CD4-positive, alpha-beta T cell treated with Interferon alpha-2 for 1 hour (primary cell): ENCODE measurements around the gene SLC1A2.

ENCODE experiments used
- DNase-seq, 2 donors: peaks; one replicate each; pipeline ENCODE4 v3.0.0-alpha.2; 2020 to 2022

SLC1A2 gene

DNA sequence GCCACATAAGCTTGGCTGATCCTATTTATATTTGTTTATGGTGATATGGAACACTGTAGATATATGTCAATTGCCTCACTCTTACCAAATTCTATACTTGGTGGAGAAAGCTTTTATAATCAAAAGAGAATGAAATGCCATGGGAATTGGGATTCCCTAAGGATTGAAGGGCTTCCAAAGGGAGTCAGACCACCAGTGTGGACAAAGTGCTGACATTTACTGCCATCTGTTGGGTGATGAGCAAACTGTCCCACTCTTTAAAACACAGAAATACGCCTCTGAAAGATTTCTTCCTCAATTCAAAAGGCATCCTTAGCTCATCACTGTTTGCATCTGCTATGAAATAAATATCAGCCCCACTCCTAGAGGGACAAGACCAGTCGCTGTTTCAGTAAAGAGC, 7.1 kb downstream of the SLC1A2 start:
- no peak for DNase-seq

DNA sequence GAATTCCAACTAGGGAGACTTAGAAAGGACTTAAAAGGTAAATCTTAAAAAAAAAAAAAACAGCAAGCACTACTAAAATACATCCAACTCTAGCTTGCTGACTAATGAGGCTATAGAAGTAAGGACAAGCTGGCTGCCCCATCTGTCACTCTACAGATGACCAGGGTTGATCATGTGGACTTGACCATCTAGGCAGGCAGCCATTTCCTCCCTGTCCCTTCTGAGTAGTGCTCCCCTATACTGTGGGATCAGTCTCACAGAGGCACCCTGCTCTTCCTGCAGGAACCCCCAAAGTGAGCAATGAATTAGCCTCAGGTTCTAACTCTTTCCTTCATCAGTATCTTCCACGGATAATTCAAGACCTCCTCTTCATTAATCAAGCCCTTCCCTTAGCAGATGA, 12.3 kb downstream of the SLC1A2 start:
- no peak for DNase-seq

- DNase-seq, result no peak
Observed at GRCh38 chr11:35404388-35404775, 15.0 kb downstream of the SLC1A2 start.

- DNase-seq, result no peak
Observed at GRCh38 chr11:35403765-35404387, 15.5 kb downstream of the SLC1A2 start.

- no peak for DNase-seq
Observed at GRCh38 chr11:35402751-35403660, 16.4 kb downstream of the SLC1A2 start.

- DNase-seq, result no peak
Observed at GRCh38 chr11:35398881-35399280, 20.5 kb downstream of the SLC1A2 start.

DNA sequence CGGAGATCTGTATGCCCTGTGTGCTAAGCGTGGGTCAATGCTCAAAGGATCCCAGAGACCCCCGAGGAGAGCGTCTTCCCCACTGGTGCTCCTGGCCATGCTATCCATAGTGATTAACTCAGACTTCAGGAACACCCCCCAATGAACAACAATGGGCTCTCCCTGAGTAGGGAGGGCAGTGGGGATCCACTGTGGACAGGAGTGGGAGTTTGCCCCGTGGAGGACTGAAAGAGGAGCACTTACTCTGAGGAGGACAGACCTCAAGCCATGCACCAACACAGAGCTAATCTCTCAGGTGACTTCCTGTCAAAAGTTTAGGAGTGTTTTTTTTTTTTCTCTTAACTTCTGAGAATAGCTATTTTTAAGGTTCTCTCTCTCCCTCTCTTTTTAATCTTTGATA, 24.4 kb downstream of the SLC1A2 start:
- no peak for DNase-seq

GRCh38 chr11:35393098-35393497, 26.3 kb downstream of the SLC1A2 start:
- DNase-seq, result no peak

DNA sequence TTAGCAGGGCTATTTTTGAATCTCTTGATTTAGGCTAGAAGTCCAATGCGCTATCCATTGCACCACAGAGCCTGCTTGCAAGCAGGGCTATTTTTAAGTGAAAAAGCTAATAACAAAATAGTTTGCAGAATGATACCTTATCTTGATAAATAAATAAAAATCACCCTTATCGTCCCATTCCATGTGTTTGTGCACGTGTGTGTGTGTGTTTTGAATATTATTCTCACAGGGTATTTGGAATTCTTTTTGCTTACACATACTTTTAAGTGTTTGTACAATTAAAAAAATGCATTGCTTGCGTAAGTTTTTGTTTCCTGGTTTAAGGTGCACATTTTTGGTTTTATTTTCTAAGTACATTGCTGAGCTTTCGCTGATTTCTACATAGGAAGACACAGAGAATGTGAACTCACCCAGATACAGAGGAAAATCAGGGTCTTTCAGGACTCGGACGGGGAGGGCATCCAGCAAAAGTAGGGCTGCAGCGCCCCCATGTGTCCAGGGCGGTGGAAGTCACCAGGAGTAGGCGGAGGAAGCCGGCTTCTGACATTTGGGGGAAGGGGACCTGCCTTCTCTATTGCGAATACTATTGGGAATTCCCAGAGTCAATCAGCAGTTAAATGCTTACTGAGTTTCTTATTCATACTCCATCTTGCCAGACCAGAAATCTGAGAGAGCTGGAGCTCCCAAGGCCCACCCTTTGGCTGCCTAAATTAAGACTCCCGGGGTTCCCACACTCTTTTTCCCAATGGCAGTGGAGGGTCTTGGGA, 27.3 kb downstream of the SLC1A2 start:
- peak; percentile 79 to 81 for DNase-seq

DNA sequence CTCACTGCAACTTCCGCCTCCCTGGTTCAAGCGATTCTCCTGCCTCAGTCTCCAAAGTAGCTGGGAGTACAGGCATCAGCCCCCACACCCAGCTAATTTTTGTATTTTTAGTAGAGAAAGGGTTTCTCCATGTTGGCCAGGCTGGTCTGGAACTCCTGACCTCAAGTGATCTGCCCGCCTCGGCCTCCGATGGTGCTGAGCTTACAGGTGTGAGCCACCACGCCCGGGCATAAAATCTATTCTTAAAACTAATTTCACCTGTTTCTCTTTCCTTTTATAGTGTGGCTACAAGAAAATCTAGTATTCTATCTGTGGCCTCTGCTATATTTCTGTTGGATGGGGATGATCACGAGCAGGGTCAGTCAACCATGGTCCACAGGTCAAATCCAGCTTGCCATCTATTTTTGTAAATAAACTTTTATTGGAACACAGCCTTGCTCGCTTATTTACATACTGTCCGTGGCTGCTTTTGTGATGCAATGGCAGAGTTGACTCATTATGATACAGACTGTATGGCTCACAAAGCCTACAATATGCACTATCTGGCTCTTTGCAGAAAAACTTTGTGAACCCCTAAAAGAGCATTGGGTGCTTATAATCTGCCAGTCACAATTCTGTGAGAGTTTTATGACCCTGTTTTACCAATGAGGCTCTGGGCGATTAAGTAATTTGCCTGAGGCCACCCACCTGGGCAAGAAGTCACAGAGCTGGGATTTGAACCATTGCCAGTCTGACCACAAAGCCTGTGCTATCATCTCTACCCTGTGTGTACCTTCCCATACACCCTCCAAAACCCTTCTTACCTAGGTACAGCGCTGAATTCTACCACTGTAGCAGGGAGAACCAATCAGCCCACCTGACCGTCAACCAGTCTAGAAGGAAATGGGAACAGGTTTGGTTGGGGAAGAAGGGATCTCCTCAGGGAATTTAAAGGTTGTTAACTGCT, 28.3 kb downstream of the SLC1A2 start:
- no peak for DNase-seq

DNA sequence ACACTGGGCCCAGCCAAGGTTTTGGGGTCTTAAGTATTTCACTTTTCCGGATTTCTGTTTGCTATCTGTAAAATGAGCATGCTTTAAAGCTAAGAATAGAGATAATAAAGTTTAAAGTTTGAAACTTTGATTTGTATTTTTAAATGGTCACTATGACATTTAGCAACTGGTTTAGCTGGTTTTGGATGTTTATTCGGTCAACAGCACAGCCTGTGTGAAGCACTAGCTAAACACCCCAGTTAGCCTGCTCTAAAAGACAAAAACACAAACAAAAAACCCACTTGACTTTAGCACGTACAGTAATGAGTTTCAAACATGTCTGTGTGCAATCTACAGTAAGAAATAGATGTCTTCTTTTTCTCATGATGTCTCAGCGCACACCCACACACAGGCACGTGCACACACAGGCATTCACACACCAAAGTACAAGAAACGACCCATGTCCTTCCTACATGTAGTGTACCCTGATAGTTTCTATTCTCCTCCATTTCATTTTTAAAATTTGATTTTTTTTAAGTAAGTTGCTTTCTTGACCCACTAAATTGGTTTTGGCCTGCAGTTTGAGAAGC, 29.4 kb downstream of the SLC1A2 start:
- DNase-seq, result no peak

DNA sequence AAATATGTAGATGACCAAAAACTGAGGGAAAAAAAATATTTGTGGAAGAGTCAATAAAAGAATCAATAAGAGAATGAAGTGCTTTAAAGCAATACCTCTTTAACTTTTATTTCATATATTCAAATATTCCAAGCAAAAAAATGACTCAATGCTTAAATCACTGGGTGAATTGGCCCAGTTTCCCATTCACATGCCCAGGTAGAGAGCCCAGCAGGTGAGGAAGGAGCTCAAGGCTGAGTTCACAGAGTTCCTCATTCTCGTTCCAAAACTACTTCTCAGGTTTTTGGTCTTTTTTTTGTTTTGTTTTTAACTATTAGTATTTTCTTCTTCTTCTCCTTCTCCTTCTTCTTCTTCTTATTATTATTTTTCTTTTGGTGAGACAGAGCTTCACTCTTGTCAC, 30.2 kb downstream of the SLC1A2 start:
- no peak for DNase-seq

DNA sequence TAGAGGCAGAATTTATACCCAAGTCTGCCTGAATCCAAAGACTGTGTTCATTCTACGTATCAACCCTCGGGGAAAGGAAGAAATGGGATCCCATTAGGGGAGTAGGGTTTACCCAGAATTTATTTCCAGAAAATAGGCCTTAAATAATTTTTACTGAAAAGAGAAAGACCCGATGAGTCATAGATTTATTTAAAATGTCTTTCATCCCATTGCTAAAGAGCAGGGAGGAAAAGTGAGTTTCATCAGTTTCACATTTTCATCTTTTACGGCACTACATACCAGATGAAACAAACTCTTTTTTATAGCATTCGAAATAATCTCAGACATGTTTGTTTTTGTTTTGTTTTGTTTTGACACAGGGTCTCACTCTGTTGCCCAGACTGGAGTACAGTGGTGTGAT, 31.3 kb downstream of the SLC1A2 start:
- no peak for DNase-seq

- peak in 1 of 2 donors; percentile 31 for DNase-seq
Observed at GRCh38 chr11:35387111-35387982, 32.0 kb downstream of the SLC1A2 start.

DNA sequence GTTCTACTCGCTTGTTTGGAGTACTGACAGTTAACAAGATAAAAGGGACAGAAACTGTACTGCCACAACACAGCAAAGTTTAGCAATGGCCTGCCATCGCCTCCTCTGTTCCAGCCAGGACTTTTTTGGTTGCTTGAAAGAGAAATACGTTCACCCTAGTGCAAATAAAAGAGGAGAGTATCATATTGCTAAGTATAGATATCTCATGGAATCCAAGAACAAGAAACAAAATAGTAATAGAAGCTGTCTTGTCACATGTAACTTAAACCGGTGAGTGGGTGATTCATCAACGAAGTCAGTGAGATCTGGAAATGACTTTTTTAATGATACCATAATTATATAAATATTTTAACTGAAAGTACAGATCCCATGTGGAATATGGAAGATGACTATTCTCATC, 35.4 kb downstream of the SLC1A2 start:
- DNase-seq, result no peak

- no peak for DNase-seq
Observed at GRCh38 chr11:35381709-35382322, 37.5 kb downstream of the SLC1A2 start.

GRCh38 chr11:35380603-35381002, 38.8 kb downstream of the SLC1A2 start:
- no peak for DNase-seq

GRCh38 chr11:35377262-35377661, 42.1 kb downstream of the SLC1A2 start:
- DNase-seq, result no peak

DNA sequence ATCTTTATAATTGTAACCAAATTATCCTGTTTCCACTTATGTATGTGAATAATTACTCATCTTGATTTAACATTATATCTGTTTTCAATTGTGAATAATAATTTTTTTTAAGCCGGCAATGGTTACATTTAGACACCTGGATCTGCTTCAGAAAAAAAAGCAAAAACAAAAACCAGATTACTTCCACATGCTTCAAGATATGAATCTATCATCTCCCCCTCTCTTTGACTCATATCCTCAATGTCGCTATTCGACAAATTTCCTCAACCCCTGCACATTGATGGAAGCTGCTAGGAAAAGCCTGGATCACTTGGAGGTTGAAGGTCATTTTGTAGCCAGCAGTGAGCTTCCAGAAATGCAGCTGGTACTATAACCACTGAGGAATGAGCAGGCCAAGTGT, 42.7 kb downstream of the SLC1A2 start:
- DNase-seq, result no peak

DNA sequence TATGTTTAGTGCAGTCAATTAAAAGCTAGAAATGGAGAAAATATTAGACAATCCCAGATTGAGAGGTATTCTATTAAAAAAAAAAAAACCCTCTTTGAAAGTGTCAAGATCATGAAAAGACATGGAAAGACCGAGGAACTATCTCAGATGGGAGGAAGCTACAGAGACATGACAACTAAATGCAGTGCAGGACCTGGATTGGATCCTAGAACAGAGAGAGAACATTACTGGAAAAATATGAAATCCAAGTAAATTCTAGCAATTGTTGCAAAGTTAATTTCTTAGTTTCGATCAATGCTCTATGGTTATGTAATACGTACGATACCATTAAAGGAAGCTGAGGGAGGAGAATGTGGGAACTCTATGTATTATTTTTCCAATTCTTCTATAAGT, 43.2 kb downstream of the SLC1A2 start:
- no peak for DNase-seq
